ENCODE measurements around the gene JUN. TPM values are rescaled to one million over a fixed set of nuclear protein-coding genes. Genes with fewer than 3 reads are reported as not detected.

JUN gene
- total and polyA plus RNA-seq, 12 donors, result 47.0 to 209 (median 78.0) TPM

GRCh38 chr1:58779059-58779754, 4.6 kb downstream of the JUN start:
- Histone ChIP-seq H3K4me3 (peak overlapping the region in 1 of 10 donors; percentile 94), H3K9me3 (no peaks in the 10 kb centered on the region), H3K36me3 (peaks cover 0 to 19% (median 6%) of the 10 kb centered on the region in 9 donors), H3K4me1 (peaks cover 0 to 30% (median 19%) of the 10 kb centered on the region in 9 donors), H3K27me3 (no peaks in the 10 kb centered on the region), H3K27ac (peak overlapping the region in 5 of 10 donors; percentile 21 to 100 (median 100))
- intact Hi-C loops (cut with DNase I), result loop anchor here in 3 of 10 donors (5.0 to 10.0 kb wide), 3 partner anchors 37 to 926 kb away; partner anchors contain the start of gene FGGY (in 1 of the 3)
- WGBS, 2 donors, result 70 to 74% methylated on average over 2 of the region's 2 CpGs
- TF ChIP-seq CTCF (IDR thresholded peaks at IDR 0.05), result no peak
- no peak for ATAC-seq
- DNase-seq, result no peak

- ATAC-seq (no peak), DNase-seq (no peak)
- Histone ChIP-seq H3K27me3 (no peaks in the 10 kb centered on the region), H3K36me3 (peaks cover 0 to 19% (median 6%) of the 10 kb centered on the region in 9 donors), H3K9me3 (no peaks in the 10 kb centered on the region), H3K27ac (no peak overlapping the region), H3K4me3 (no peak overlapping the region), H3K4me1 (peaks cover 4 to 37% (median 26%) of the 10 kb centered on the region in 9 donors)
- no peak for TF ChIP-seq CTCF (IDR thresholded peaks at IDR 0.05)
- intact Hi-C loops (cut with DNase I), result loop anchor here in 3 of 10 donors (5.0 to 10.0 kb wide), 3 partner anchors 36 to 926 kb away; partner anchors contain the start of gene FGGY (in 1 of the 3)
- 89 to 93% methylated on average over 3 of the region's 3 CpGs for WGBS, 2 donors
Observed at GRCh38 chr1:58778385-58779000, 5.4 kb downstream of the JUN start.

- no peaks in the 10 kb centered on the region for H3K9me3 ChIP-seq
- WGBS, 2 donors, result 51 to 57% methylated on average over 1 of the region's 1 CpG
- ATAC-seq, result no peak
- peak overlapping the region in 9 of 10 donors; percentile 47 to 86 (median 72) for H3K27ac ChIP-seq
- no peaks in the 10 kb centered on the region for H3K36me3 ChIP-seq
- TF ChIP-seq CTCF (IDR thresholded peaks at IDR 0.05), result no peak
- peaks cover 8 to 27% (median 19%) of the 10 kb centered on the region in 9 donors for H3K4me1 ChIP-seq
- intact Hi-C loops (cut with DNase I), result loop anchor here in 3 of 10 donors (5.0 to 10.0 kb wide), 3 partner anchors 37 to 931 kb away; partner anchors contain the start of gene FGGY (in 1 of the 3)
- DNase-seq, result no peak
- no peaks in the 10 kb centered on the region for H3K27me3 ChIP-seq
- no peak overlapping the region for H3K4me3 ChIP-seq
Observed at GRCh38 chr1:58774027-58774426, 9.8 kb downstream of the JUN start.

- peak overlapping the region; percentile 47 to 86 (median 73) for H3K27ac ChIP-seq
- no peaks in the 10 kb centered on the region for H3K9me3 ChIP-seq
- intact Hi-C loops (cut with DNase I), result loop anchor here in 3 of 10 donors (5.0 to 10.0 kb wide), 3 partner anchors 36 to 931 kb away; partner anchors contain the start of gene FGGY (in 1 of the 3)
- no peaks in the 10 kb centered on the region for H3K27me3 ChIP-seq
- ATAC-seq (peak; percentile 86 to 97 (median 94)), DNase-seq (peak; percentile 43 to 91)
- 0 to 4% methylated on average over 3 of the region's 3 CpGs for WGBS, 2 donors
- H3K4me3 ChIP-seq, result no peak overlapping the region
- peaks cover 8 to 30% (median 19%) of the 10 kb centered on the region in 9 donors for H3K4me1 ChIP-seq
- no peaks in the 10 kb centered on the region for H3K36me3 ChIP-seq
- no peak for TF ChIP-seq CTCF (IDR thresholded peaks at IDR 0.05)
Observed at GRCh38 chr1:58773406-58773840, 10.4 kb downstream of the JUN start.

Measured in heart right ventricle (tissue), 16 donors.